Activated T-helper 17 cell treated with anti-CD3 and anti-CD28 coated beads, Interleukin-2, amount 50 U/mL, for 72 hours (primary cell): ENCODE measurements around the gene ALK. TPM values are rescaled to one million over a fixed set of nuclear protein-coding genes. Genes with fewer than 3 reads are reported as not detected.

Experiments
- ATAC-seq: fragments of 150-1000 bp; cut with Tn5 transposase; replicated peaks from 2 replicates; pipeline ENCODE4 v1.10.0; 2021; ENCODE audit warnings: mild to moderate bottlenecking, moderate library complexity
- H3K27ac Mint-ChIP-seq: one replicate; pipeline ENCODE4 v1.8.0; 2022; ENCODE audit warnings: mixed read lengths
- H3K27me3 Mint-ChIP-seq: one replicate; pipeline ENCODE4 v1.8.0; 2022; ENCODE audit warnings: mixed read lengths
- H3K36me3 Mint-ChIP-seq: one replicate; pipeline ENCODE4 v1.8.0; 2022; ENCODE audit warnings: low read depth, mild to moderate bottlenecking, mixed read lengths
- H3K4me1 Mint-ChIP-seq: one replicate; pipeline ENCODE4 v1.8.0; 2022; ENCODE audit warnings: mixed read lengths
- H3K4me3 Mint-ChIP-seq: one replicate; pipeline ENCODE4 v1.8.0; 2022; ENCODE audit warnings: mild to moderate bottlenecking, mixed read lengths
- H3K9me3 Mint-ChIP-seq: one replicate; pipeline ENCODE4 v1.8.0; 2022; ENCODE audit warnings: mixed read lengths
- total RNA-seq, 2 donors: library from RNA; stranded (reverse); gene quantifications; one replicate each; pipeline ENCODE4 v1.2.3, GENCODE V29; 2022

ALK gene
- total RNA-seq, 2 donors from 2014 or later = not detected

DNA sequence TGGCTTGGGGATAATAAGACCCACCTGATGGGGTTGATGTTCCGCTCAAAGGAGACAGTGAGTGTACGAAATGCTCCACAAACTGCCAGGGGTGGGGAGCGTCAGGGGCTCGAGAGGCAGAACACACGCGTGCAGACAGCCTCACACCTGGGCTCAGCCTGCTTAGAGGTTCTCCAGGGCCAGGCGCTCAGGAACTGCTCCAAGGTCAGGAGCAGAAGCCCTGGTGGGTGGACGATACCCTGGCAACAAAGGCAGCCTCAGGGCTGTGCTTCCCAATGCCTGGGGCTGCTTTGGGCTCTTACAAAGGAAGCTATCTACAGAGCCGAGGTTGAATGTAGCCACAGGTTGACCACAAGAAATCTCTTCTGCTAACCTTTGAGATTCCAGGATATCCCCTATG, 691.7 kb downstream of the ALK start:
- H3K27me3 Mint-ChIP-seq = peaks cover 9% of the 10 kb centered on the region
- no peak overlapping the region for H3K27ac Mint-ChIP-seq
- no peak overlapping the region for H3K4me3 Mint-ChIP-seq
- no peaks in the 10 kb centered on the region for H3K4me1 Mint-ChIP-seq
- H3K36me3 Mint-ChIP-seq = no peaks in the 10 kb centered on the region
- ATAC-seq = no peak
- no peaks in the 10 kb centered on the region for H3K9me3 Mint-ChIP-seq

DNA sequence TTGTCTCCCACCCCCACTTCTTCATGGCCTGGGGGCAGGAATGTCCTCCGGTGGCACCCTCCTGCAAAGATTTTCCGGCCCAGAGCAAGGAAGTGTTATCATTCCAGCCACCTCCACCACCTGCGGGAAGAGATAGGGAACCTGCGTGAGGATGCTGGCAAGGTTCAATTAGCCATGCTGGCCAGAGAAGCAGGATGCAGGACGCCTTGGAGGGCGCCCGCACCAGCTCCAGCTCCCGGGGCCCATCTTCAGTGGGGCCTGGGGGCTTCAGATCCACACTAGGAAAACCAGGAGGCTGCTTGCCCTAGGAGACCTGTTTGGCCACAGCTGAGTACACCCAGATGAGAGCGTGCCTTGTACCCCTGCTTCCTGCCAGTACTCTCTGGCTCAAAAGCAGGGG, 692.4 kb downstream of the ALK start:
- Mint-ChIP-seq H3K36me3 (no peaks in the 10 kb centered on the region), H3K4me3 (no peak overlapping the region), H3K4me1 (no peaks in the 10 kb centered on the region), H3K9me3 (no peaks in the 10 kb centered on the region), H3K27ac (no peak overlapping the region), H3K27me3 (peaks cover 9% of the 10 kb centered on the region)
- no peak for ATAC-seq

DNA sequence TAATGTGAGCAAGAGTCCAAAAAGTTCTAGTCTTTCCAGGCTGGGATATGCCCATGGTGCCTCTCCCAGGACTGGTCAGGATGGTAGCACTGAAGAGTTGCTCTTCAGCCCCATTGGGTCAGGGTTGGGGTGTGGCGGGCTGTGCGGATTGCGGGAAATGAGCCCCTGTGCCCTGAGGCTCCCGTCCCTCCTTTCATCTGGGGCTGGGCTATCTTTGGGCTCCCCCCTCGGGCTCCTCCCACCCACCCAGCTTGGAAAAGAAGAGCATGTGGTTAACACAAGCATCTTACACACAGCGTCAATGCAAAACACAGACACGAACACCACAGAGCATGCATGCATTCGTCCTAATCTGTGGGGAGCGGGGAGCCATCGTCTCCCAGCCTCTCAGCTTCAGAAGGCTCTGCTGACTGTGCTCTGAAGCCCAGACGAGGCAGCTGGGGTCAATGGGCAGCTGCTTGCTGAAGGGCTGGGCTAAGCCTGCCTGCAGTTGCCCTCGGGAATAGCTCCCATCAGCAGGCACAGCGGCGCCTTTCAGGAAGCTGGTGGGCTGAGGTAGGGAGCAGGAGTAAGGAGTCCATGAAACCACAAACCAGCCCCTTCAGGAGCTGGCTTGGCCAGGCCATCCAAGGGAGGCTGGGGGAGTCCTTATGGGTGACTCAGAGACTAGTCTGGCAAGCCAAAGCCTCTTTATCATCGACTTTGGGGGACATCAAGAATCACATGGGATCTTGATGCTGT, 693.3 kb downstream of the ALK start:
- Mint-ChIP-seq H3K27ac (no peak overlapping the region), H3K27me3 (peaks cover 9% of the 10 kb centered on the region)

DNA sequence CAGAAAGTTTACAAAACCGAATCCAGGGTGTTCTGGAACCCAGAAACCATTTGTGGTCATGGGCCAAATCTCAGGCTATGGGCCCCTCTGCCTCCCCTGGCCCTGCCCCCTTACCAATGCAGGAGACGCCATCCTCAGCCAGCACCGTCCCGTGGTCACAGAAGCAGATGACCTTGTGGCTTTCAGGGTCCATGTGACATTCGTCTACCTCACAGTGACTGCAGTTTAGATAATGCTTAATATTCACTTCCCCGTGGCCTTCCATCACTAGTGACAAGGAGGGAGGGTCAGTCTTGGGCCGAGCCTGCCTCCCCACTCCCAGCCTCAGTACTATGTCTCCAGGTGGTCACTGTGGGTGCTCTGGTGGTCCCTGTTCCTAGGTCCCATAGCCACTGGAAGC, 694.6 kb downstream of the ALK start:
- Mint-ChIP-seq H3K27me3 (peaks cover 9% of the 10 kb centered on the region), H3K9me3 (no peaks in the 10 kb centered on the region), H3K36me3 (no peaks in the 10 kb centered on the region), H3K4me1 (no peaks in the 10 kb centered on the region), H3K27ac (no peak overlapping the region), H3K4me3 (no peak overlapping the region)
- ATAC-seq = no peak

More for the DNA sequence above, 693.3 kb downstream of the ALK start:
- H3K36me3 Mint-ChIP-seq = no peaks in the 10 kb centered on the region
- H3K4me1 Mint-ChIP-seq = no peaks in the 10 kb centered on the region
- H3K9me3 Mint-ChIP-seq = no peaks in the 10 kb centered on the region
- no peak overlapping the region for H3K4me3 Mint-ChIP-seq
- no peak for ATAC-seq

DNA sequence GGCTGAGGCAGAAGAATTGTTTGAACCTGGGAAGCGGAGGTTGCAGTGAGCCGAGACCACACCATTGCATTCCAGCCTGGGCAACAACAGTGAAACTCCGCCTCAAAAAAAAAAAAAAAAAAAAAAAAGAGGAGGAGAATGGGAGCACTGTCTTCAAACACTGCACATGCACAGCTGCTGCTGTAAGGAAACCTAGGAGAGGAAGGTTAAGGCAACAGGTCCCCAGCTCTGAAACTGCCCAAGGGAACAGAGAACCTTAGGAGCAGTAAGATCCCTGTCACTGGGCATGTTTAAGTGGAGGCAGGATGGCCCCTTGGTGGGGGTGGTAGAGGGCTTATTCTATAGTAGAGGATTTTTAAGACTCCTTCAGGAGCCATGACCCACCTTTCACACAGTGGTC, 695.0 kb downstream of the ALK start:
- peaks cover 9% of the 10 kb centered on the region for H3K27me3 Mint-ChIP-seq
- no peaks in the 10 kb centered on the region for H3K9me3 Mint-ChIP-seq
- no peaks in the 10 kb centered on the region for H3K4me1 Mint-ChIP-seq
- no peak overlapping the region for H3K27ac Mint-ChIP-seq
- no peak overlapping the region for H3K4me3 Mint-ChIP-seq
- ATAC-seq = no peak
- H3K36me3 Mint-ChIP-seq = no peaks in the 10 kb centered on the region

DNA sequence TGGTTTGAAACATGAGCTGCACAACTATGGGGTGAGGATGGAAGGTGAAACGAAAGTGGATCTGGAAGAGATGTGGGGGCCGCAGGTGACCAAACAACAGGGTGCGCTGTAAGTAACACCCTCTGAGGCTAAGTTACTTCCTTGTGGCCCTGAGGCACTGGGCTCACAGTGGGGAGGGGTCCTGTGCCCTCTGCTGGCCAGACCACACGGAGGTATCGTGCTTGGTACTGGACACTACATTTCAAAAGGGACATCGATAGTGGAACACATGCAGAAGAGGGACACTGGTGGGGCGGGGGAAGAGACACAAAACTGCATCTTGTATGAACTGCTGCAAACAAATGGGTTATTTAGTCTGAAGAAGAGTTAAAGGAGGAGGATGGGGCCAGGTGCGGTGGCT, 695.6 kb downstream of the ALK start:
- Mint-ChIP-seq H3K27ac (no peak overlapping the region), H3K36me3 (no peaks in the 10 kb centered on the region), H3K9me3 (no peaks in the 10 kb centered on the region), H3K4me3 (no peak overlapping the region), H3K4me1 (no peaks in the 10 kb centered on the region), H3K27me3 (peaks cover 9% of the 10 kb centered on the region)
- no peak for ATAC-seq

DNA sequence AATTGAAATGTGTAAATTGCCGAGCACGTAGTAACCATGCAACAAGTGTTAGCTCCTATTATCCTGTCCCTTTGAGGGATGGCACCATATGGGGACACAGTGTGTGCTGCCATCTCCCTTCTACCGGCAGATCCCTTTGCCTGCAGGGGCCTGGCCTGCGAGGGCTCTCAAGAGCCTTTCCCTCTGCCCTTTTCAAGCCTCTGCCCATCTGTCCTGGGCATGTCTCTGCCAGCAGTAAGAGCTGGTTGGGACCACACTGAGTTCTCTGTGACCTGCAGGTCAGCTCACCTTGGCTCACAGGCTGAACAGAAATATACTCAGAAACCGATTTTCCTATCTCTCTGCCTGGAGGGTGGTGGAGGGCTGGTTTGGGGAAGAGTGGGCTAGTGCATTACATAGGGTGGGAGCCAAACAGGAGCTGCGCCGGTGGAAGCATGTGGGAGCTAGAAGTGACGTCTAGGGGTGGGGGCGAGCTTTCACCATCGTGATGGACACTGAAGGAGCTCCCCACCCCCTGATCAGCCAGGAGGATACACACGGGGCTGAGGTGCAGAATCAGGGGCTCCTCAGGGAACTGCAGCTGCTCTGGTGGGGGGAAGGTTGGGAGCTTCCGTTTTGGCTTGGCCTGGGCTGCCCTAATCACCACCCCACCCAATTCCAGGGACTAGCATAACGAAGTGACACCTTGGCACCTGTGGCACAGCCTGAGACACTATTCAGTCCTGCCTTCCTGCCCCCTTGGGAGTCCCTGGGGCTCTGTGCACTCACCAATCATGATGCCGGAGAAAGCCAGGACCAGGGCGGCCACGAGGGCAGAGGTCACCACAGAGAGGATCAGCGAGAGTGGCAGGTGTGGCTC, 696.5 kb downstream of the ALK start:
- H3K27me3 Mint-ChIP-seq = peaks cover 9% of the 10 kb centered on the region
- no peak overlapping the region for H3K27ac Mint-ChIP-seq
- no peak for ATAC-seq
- no peak overlapping the region for H3K4me3 Mint-ChIP-seq
- H3K4me1 Mint-ChIP-seq = no peaks in the 10 kb centered on the region
- H3K36me3 Mint-ChIP-seq = no peaks in the 10 kb centered on the region
- H3K9me3 Mint-ChIP-seq = no peaks in the 10 kb centered on the region

DNA sequence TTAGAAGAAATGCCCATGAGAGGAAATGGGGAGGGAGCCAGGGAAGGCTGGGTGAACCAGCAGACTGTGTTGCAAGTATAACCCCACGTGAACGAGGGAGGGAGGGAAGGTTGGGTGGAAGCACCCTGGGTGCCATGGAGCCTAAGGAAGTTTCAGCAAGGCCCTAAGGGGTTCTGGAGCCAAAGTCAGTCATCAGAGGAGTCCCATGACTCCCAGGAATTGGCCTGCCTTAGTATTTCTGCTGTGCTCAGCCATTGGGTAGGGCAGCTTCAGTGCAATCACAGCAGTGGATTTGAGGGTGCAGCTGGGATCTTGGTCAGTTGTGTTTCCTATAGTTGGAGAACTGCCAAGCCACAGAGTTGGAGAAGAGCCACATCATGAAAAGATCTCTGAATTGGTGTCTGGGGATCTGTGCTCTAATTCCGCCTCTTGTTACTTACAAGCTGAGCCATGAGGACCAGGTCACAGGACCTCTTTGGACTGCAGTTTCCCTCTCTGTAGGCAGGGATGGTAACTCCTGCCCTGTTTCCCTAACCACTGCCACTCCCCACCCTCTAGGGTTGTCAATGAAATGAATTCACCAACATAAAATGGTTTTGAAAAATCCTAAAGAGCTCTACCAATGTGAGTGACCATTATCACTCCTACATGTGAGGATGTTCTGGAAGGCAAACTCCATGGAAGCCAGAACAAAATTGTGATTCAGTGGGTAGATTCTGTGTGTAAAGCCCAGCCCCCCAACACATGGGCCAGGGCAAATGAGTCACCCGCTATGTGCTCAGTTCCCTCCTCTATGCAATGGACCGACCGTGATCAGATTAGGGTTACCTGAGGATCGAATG, 697.3 kb downstream of the ALK start:
- no peaks in the 10 kb centered on the region for H3K4me1 Mint-ChIP-seq
- H3K36me3 Mint-ChIP-seq = no peaks in the 10 kb centered on the region
- H3K27me3 Mint-ChIP-seq = peaks cover 6% of the 10 kb centered on the region
- H3K27ac Mint-ChIP-seq = no peak overlapping the region
- H3K9me3 Mint-ChIP-seq = no peaks in the 10 kb centered on the region
- no peak for ATAC-seq
- H3K4me3 Mint-ChIP-seq = no peak overlapping the region

DNA sequence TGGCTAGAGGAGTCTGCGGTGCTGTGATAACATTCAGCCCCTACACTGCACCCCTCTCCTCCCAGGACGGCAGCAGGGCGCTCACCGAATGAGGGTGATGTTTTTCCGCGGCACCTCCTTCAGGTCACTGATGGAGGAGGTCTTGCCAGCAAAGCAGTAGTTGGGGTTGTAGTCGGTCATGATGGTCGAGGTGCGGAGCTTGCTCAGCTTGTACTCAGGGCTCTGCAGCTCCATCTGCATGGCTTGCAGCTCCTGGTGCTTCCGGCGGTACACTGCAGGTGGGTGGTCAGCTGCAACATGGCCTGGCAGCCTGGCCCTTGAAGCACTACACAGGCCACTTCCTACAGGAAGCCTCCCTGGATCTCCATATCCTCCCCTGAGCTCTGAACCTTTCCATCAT, 698.1 kb downstream of the ALK start:
- Mint-ChIP-seq H3K4me1 (no peaks in the 10 kb centered on the region), H3K9me3 (no peaks in the 10 kb centered on the region), H3K27ac (no peak overlapping the region), H3K36me3 (no peaks in the 10 kb centered on the region), H3K27me3 (peaks cover 6% of the 10 kb centered on the region), H3K4me3 (no peak overlapping the region)
- ATAC-seq = no peak

DNA sequence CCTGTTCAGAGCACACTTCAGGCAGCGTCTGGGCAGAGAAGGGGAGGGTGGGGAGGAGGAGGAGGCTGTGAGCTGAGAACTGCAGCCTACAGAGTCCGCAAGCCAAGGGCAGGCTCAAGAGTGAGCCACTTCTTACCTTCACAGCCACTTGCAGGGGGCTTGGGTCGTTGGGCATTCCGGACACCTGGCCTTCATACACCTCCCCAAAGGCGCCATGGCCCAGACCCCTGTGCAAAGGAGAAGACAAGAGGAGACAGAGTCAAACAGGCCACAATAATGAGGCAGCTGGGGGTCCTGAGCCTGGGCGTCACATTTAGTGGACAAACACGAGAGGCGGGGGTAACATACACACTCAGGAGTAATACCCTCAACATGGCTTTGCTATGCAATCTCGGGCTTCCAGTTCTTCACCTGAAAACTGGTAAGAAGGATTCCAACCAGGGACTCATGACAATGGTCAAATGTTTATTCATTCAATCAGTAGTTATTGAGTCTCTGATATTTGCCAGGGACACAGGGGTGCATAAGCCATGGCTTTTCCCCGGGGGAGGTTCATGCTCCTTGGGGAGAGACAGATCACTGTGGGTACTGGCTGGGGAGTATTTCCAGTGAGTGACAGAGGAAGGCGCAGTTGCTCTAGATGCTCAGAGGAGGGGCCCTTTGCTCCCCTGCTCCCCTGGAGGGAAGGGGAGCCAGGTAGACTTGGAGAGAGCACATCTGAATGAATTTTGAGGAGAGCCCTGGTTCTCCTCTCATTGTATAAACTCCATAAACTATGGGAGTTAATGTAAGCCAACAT, 698.8 kb downstream of the ALK start:
- Mint-ChIP-seq H3K9me3 (no peaks in the 10 kb centered on the region), H3K4me1 (no peaks in the 10 kb centered on the region), H3K27ac (no peak overlapping the region), H3K36me3 (no peaks in the 10 kb centered on the region), H3K4me3 (no peak overlapping the region), H3K27me3 (peaks cover 6% of the 10 kb centered on the region)
- ATAC-seq = no peak

DNA sequence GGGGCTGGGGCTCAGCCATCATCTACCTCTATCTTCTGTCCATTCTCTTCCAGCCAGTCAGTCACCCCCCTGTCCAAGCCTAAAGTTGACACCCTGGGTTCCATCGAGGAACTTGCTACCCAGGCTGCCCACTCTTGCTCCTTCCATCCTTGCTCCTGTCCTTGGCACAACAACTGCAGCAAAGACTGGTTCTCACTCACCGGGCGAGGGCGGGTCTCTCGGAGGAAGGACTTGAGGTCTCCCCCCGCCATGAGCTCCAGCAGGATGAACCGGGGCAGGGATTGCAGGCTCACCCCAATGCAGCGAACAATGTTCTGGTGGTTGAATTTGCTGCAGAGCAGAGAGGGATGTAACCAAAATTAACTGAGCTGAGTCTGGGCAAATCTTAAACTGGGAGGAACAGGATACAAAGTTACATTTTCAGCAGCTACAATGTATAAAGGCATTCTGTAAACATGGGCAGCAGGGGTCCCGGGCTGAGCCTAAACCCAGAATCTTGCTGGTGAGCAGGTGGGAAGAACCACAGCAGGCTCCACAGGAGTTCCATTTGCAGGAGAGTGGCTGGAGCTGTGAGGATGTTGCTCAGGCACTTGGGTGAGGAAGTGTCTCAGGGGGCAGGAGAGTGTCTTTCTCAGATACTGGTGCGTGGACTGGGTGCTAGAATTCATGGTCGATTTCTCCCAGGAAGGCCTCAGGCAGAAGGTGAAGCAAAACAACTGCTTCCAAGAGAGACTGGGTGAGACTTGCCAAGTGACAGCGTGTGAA, 700.7 kb downstream of the ALK start:
- Mint-ChIP-seq H3K4me3 (no peak overlapping the region), H3K27ac (no peak overlapping the region)
- ATAC-seq = no peak

DNA sequence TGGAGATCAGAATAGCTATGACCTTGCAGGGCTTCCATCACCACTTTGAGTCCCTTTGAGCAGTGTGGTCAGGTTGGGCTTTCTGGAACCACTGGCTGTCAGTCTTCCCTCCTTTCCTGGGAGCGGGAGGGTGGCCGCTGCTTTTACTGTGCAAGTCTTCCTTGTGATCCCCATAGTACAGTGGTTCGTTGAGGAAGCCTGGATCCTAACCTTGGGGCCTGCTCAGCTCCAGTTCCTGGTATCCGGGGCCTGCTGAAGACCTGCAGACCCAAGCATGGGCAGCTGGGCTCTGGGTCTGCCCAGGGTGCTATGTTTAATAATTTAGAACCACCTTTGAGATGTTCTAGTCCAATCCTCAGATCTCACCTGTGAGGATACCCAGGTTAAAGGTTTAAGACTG, 702.0 kb downstream of the ALK start:
- Mint-ChIP-seq H3K9me3 (no peaks in the 10 kb centered on the region), H3K36me3 (no peaks in the 10 kb centered on the region), H3K4me3 (no peak overlapping the region), H3K27ac (no peak overlapping the region), H3K4me1 (no peaks in the 10 kb centered on the region), H3K27me3 (no peaks in the 10 kb centered on the region)
- no peak for ATAC-seq

More for the DNA sequence above, 700.7 kb downstream of the ALK start:
- H3K9me3 Mint-ChIP-seq = no peaks in the 10 kb centered on the region
- peaks cover 2% of the 10 kb centered on the region for H3K27me3 Mint-ChIP-seq
- H3K4me1 Mint-ChIP-seq = no peaks in the 10 kb centered on the region
- H3K36me3 Mint-ChIP-seq = no peaks in the 10 kb centered on the region

DNA sequence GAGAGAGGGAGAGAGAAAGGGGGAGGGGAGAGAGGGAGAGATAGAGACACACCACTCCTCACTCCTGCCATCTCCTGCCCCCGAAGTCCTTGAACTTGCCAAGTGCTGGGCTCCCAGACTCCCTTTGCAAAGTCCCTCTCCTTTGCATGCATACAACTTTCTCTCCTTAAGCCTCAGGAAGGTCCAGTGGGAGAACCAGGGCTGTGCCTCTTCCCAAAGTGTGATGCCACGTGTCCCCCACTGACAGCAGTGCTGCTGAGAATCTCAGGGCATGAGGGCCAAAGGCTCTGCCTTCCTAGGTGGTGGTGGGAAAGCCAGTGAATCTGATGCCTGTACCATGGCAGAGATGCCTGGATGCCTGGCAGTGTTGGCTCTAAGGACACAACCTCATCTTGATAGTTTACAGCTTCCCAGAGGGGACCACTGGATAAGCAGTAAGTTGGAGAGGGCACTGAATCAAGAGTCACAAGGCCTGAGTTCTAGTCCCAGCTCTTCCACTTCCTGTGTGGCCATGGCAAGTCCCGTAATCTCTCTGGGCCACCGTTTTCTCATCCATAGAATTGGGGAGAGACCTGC, 702.7 kb downstream of the ALK start:
- Mint-ChIP-seq H3K4me3 (no peak overlapping the region), H3K36me3 (no peaks in the 10 kb centered on the region), H3K27me3 (no peaks in the 10 kb centered on the region), H3K4me1 (no peaks in the 10 kb centered on the region), H3K27ac (no peak overlapping the region), H3K9me3 (no peaks in the 10 kb centered on the region)
- ATAC-seq = no peak
